ENCODE data around the gene INSR.
"Not testable (repeated sequence)": the region's sequence is repeated elsewhere in the genome, so short reads cannot be mapped to it uniquely, and the experiment has no call there.

- not testable (repeated sequence) for TF ChIP-seq BRCA1 (IDR thresholded peaks at IDR 0.05; ENCODE audit: low read depth, low read length); NFYB (IDR thresholded peaks at IDR 0.05; ENCODE audit: insufficient read depth, low read depth, low read length)
These were observed 147.0 kb downstream of the INSR start for GRCh38 chr19:7147119-7147675.

All from GM12878 (cell line).